ENCODE data around the gene PCDHB12. TPM values are rescaled to one million over a fixed set of nuclear protein-coding genes. Genes with fewer than 3 reads are reported as not detected.
"Not testable (repeated sequence)": the region's sequence is repeated elsewhere in the genome, so short reads cannot be mapped to it uniquely, and the experiment has no call there.

The PCDHB12 gene
- total RNA-seq, 1 experiment from 2014 or later, result 0.42 TPM

GRCh38 chr5:141241496-141241895, 33.0 kb downstream of the PCDHB12 start:
- no peak for DNase-seq (ENCODE audit: low read depth, low spot score)
- in situ Hi-C loops (cut with HindIII; ENCODE audit: low pct_unique_long_range_greater_than_20kb, low sequenced_read_pairs), result no loop called here

GRCh38 chr5:141245250-141245717, 36.8 kb downstream of the PCDHB12 start, which contains the start of gene PCDHB15:
PCDHB15 (plus strand) TSS chr5:141245395; CDS start chr5:141245579, 184 bp downstream.
- DNase-seq (ENCODE audit: low read depth, low spot score), result peak; percentile 53
- in situ Hi-C loops (cut with HindIII; ENCODE audit: low pct_unique_long_range_greater_than_20kb, low sequenced_read_pairs), result no loop called here

GRCh38 chr5:141246971-141247370, 38.5 kb downstream of the PCDHB12 start:
- DNase-seq (ENCODE audit: low read depth, low spot score); in situ Hi-C loops (cut with HindIII; ENCODE audit: low pct_unique_long_range_greater_than_20kb, low sequenced_read_pairs): not testable (repeated sequence)

- in situ Hi-C loops (cut with HindIII; ENCODE audit: low pct_unique_long_range_greater_than_20kb, low sequenced_read_pairs); DNase-seq (ENCODE audit: low read depth, low spot score): not testable (repeated sequence)
These were observed 38.9 kb downstream of the PCDHB12 start for GRCh38 chr5:141247434-141247833.

GRCh38 chr5:141250576-141250975, 42.1 kb downstream of the PCDHB12 start:
- DNase-seq (ENCODE audit: low read depth, low spot score), result no peak
- in situ Hi-C loops (cut with HindIII; ENCODE audit: low pct_unique_long_range_greater_than_20kb, low sequenced_read_pairs), result no loop called here

GRCh38 chr5:141258464-141258863, 49.9 kb downstream of the PCDHB12 start:
- in situ Hi-C loops (cut with HindIII; ENCODE audit: low pct_unique_long_range_greater_than_20kb, low sequenced_read_pairs), result no loop called here
- DNase-seq (ENCODE audit: low read depth, low spot score), result no peak

- DNase-seq (ENCODE audit: low read depth, low spot score), result no peak
- in situ Hi-C loops (cut with HindIII; ENCODE audit: low pct_unique_long_range_greater_than_20kb, low sequenced_read_pairs), result no loop called here
These were observed 50.4 kb downstream of the PCDHB12 start for GRCh38 chr5:141258948-141259347.

GRCh38 chr5:141260458-141261237, 52.1 kb downstream of the PCDHB12 start:
- DNase-seq (ENCODE audit: low read depth, low spot score), result no peak
- in situ Hi-C loops (cut with HindIII; ENCODE audit: low pct_unique_long_range_greater_than_20kb, low sequenced_read_pairs), result no loop called here

- no peak for DNase-seq (ENCODE audit: low read depth, low spot score)
- in situ Hi-C loops (cut with HindIII; ENCODE audit: low pct_unique_long_range_greater_than_20kb, low sequenced_read_pairs), result no loop called here
These were observed 52.7 kb downstream of the PCDHB12 start for GRCh38 chr5:141261238-141261546.

Other genes starting within 250 kb of the PCDHB12 start
- 0.32 TPM in 2 replicates for gene PCDHAC2, start 242.2 kb upstream of the PCDHB12 start, total RNA-seq (2014; rRNA removed; shearing (Covaris generic))
- not detected in 2 replicates for gene PCDHB1, start 157.3 kb upstream of the PCDHB12 start, total RNA-seq (2014; rRNA removed; shearing (Covaris generic))
- 0.95 and 1.8 TPM in 2 replicates for gene PCDHB2, start 114.1 kb upstream of the PCDHB12 start, total RNA-seq (2014; rRNA removed; shearing (Covaris generic))
- gene PCDHB3, start 108.2 kb upstream of the PCDHB12 start, total RNA-seq (2014; rRNA removed; shearing (Covaris generic)), result 0.13 and 0.21 TPM in 2 replicates
- gene PCDHB4, start 86.9 kb upstream of the PCDHB12 start, total RNA-seq (2014; rRNA removed; shearing (Covaris generic)), result 0.40 and 0.43 TPM in 2 replicates
- 2.0 and 3.1 TPM in 2 replicates for gene PCDHB5, start 73.5 kb upstream of the PCDHB12 start, total RNA-seq (2014; rRNA removed; shearing (Covaris generic))
- gene PCDHB6, start 58.7 kb upstream of the PCDHB12 start, total RNA-seq (2014; rRNA removed; shearing (Covaris generic)), result 0.21 and 0.43 TPM in 2 replicates
- 0.24 and 0.29 TPM in 2 replicates for gene PCDHB7, start 36.1 kb upstream of the PCDHB12 start, total RNA-seq (2014; rRNA removed; shearing (Covaris generic))
- 0.43 and 0.74 TPM in 2 replicates for gene PCDHB8, start 30.9 kb upstream of the PCDHB12 start, total RNA-seq (2014; rRNA removed; shearing (Covaris generic))
- 0.55 and 0.75 TPM in 2 replicates for gene PCDHB16, start 26.3 kb upstream of the PCDHB12 start, total RNA-seq (2014; rRNA removed; shearing (Covaris generic))
- gene PCDHB9, start 21.6 kb upstream of the PCDHB12 start, total RNA-seq (2014; rRNA removed; shearing (Covaris generic)), result 0.05 and 0.90 TPM in 2 replicates
- 0.37 and 0.40 TPM in 2 replicates for gene PCDHB10, start 16.4 kb upstream of the PCDHB12 start, total RNA-seq (2014; rRNA removed; shearing (Covaris generic))
- 0.55 and 0.75 TPM in 2 replicates for gene PCDHB11, start 9.1 kb upstream of the PCDHB12 start, total RNA-seq (2014; rRNA removed; shearing (Covaris generic))
- 0.66 and 0.77 TPM in 2 replicates for gene PCDHB13, start 5.2 kb downstream of the PCDHB12 start, total RNA-seq (2014; rRNA removed; shearing (Covaris generic))
- gene PCDHB14, start 14.6 kb downstream of the PCDHB12 start, total RNA-seq (2014; rRNA removed; shearing (Covaris generic)), result 0.24 and 0.40 TPM in 2 replicates
- 1.1 and 1.6 TPM in 2 replicates for gene PCDHB15, start 36.7 kb downstream of the PCDHB12 start, total RNA-seq (2014; rRNA removed; shearing (Covaris generic))
- 0.11 TPM in 1 of 2 replicates, not detected in the other for gene SLC25A2, start 95.3 kb downstream of the PCDHB12 start, total RNA-seq (2014; rRNA removed; shearing (Covaris generic))
- 60.5 and 60.9 TPM in 2 replicates for gene TAF7, start 112.1 kb downstream of the PCDHB12 start, total RNA-seq (2014; rRNA removed; shearing (Covaris generic))
- gene PCDHGA1, start 121.8 kb downstream of the PCDHB12 start, total RNA-seq (2014; rRNA removed; shearing (Covaris generic)), result 0.63 and 0.67 TPM in 2 replicates
- gene PCDHGA2, start 130.0 kb downstream of the PCDHB12 start, total RNA-seq (2014; rRNA removed; shearing (Covaris generic)), result 1.7 and 2.0 TPM in 2 replicates
- 0.32 TPM in 1 of 2 replicates, not detected in the other for gene PCDHGA3, start 135.1 kb downstream of the PCDHB12 start, total RNA-seq (2014; rRNA removed; shearing (Covaris generic))
- 1.2 and 1.6 TPM in 2 replicates for gene PCDHGB1, start 141.4 kb downstream of the PCDHB12 start, total RNA-seq (2014; rRNA removed; shearing (Covaris generic))
- 1.4 and 1.6 TPM in 2 replicates for gene PCDHGA4, start 146.3 kb downstream of the PCDHB12 start, total RNA-seq (2014; rRNA removed; shearing (Covaris generic))
- 1.5 and 1.7 TPM in 2 replicates for gene PCDHGB2, start 151.3 kb downstream of the PCDHB12 start, total RNA-seq (2014; rRNA removed; shearing (Covaris generic))
- gene PCDHGA5, start 155.4 kb downstream of the PCDHB12 start, total RNA-seq (2014; rRNA removed; shearing (Covaris generic)), result 0.56 and 0.66 TPM in 2 replicates
- gene PCDHGB3, start 161.5 kb downstream of the PCDHB12 start, total RNA-seq (2014; rRNA removed; shearing (Covaris generic)), result 0.21 and 0.53 TPM in 2 replicates
- gene PCDHGA6, start 165.2 kb downstream of the PCDHB12 start, total RNA-seq (2014; rRNA removed; shearing (Covaris generic)), result 1.8 and 2.4 TPM in 2 replicates
- gene PCDHGA7, start 174.0 kb downstream of the PCDHB12 start, total RNA-seq (2014; rRNA removed; shearing (Covaris generic)), result 0.71 and 1.6 TPM in 2 replicates
- gene PCDHGB4, start 179.0 kb downstream of the PCDHB12 start, total RNA-seq (2014; rRNA removed; shearing (Covaris generic)), result 0.08 and 0.26 TPM in 2 replicates
- gene PCDHGA8, start 183.9 kb downstream of the PCDHB12 start, total RNA-seq (2014; rRNA removed; shearing (Covaris generic)), result 0.05 and 0.13 TPM in 2 replicates
- 0.29 and 0.50 TPM in 2 replicates for gene PCDHGB5, start 189.2 kb downstream of the PCDHB12 start, total RNA-seq (2014; rRNA removed; shearing (Covaris generic))
- 0.03 and 0.45 TPM in 2 replicates for gene PCDHGA9, start 194.1 kb downstream of the PCDHB12 start, total RNA-seq (2014; rRNA removed; shearing (Covaris generic))
- gene PCDHGB6, start 199.3 kb downstream of the PCDHB12 start, total RNA-seq (2014; rRNA removed; shearing (Covaris generic)), result 0.21 and 0.40 TPM in 2 replicates
- 0.18 and 0.21 TPM in 2 replicates for gene PCDHGA10, start 204.3 kb downstream of the PCDHB12 start, total RNA-seq (2014; rRNA removed; shearing (Covaris generic))
- gene PCDHGB7, start 209.0 kb downstream of the PCDHB12 start, total RNA-seq (2014; rRNA removed; shearing (Covaris generic)), result 7.4 and 8.6 TPM in 2 replicates
- gene PCDHGA11, start 212.3 kb downstream of the PCDHB12 start, total RNA-seq (2014; rRNA removed; shearing (Covaris generic)), result 0.21 and 0.58 TPM in 2 replicates
- gene PCDHGA12, start 221.8 kb downstream of the PCDHB12 start, total RNA-seq (2014; rRNA removed; shearing (Covaris generic)), result 10.0 and 13.8 TPM in 2 replicates

Measured in SK-MEL-5 (cell line).